ENCODE results near the gene TLN1. TPM values are rescaled to one million over a fixed set of nuclear protein-coding genes. Genes with fewer than 3 reads are reported as not detected.

The TLN1 gene
- total and polyA plus RNA-seq, 2 experiments from 2014 or later, result 21.5 to 120 TPM

GRCh38 chr9:35687306-35687705 is 44.7 kb downstream of the TLN1 start:
- no peak overlapping the region; the same call in 1 of the 2 replicates for H3K4me2 ChIP-seq
- peaks cover 17% of the 10 kb centered on the region; the same call in 1 of the 2 replicates for H3K4me1 ChIP-seq (ENCODE audit: insufficient read depth)
- peaks cover 6% of the 10 kb centered on the region; the same call in 1 of the 2 replicates for H4K20me1 ChIP-seq (replicated peaks; ENCODE audit: insufficient read depth)
- no peak overlapping the region for H2AFZ ChIP-seq
- no peaks in the 10 kb centered on the region for H3K9me2 ChIP-seq (ENCODE audit: insufficient read depth)
- H3K9me3 Mint-ChIP-seq, result no peaks in the 10 kb centered on the region; the same call in 1 of the 3 replicates
- DNase-seq (ENCODE audit: low spot score) (no peak), ATAC-seq (no peak)
- no peak overlapping the region; the same call in 1 of the 2 replicates for H3K27ac Mint-ChIP-seq
- peaks cover 22% of the 10 kb centered on the region for H3K79me2 ChIP-seq (replicated peaks; ENCODE audit: insufficient read depth)
- no peak overlapping the region for H3K27ac ChIP-seq (ENCODE audit: low read depth)
- peaks cover 26% of the 10 kb centered on the region for H3K36me3 ChIP-seq (ENCODE audit: insufficient read depth)
- peaks cover 33% of the 10 kb centered on the region for H3K4me1 Mint-ChIP-seq
- no peaks in the 10 kb centered on the region for H3K27me3 ChIP-seq (ENCODE audit: insufficient read depth)
- peak overlapping the region; percentile 38 for H3K4me3 Mint-ChIP-seq
- H3K36me3 Mint-ChIP-seq (ENCODE audit: low read depth), result peaks cover 65% of the 10 kb centered on the region
- peaks cover 3% of the 10 kb centered on the region for H3K27me3 Mint-ChIP-seq (ENCODE audit: insufficient read depth, low read depth, poor library complexity)
- H3F3A ChIP-seq (replicated peaks; ENCODE audit: low read depth), result peaks cover 10% of the 10 kb centered on the region; the same call in 1 of the 2 replicates
- no peak overlapping the region for H3K4me3 ChIP-seq
- TF ChIP-seq NANOG (IDR thresholded peaks at IDR 0.05; ENCODE audit: borderline replicate concordance), result no peak
- no peak for TF ChIP-seq JUNB (IDR thresholded peaks at IDR 0.05; ENCODE audit: unreplicated experiment)
- TF ChIP-seq CREB1 (CRISPR knock-in tag; IDR thresholded peaks at IDR 0.05; ENCODE audit: low read depth), result no peak
- TF ChIP-seq, protein P1, sequence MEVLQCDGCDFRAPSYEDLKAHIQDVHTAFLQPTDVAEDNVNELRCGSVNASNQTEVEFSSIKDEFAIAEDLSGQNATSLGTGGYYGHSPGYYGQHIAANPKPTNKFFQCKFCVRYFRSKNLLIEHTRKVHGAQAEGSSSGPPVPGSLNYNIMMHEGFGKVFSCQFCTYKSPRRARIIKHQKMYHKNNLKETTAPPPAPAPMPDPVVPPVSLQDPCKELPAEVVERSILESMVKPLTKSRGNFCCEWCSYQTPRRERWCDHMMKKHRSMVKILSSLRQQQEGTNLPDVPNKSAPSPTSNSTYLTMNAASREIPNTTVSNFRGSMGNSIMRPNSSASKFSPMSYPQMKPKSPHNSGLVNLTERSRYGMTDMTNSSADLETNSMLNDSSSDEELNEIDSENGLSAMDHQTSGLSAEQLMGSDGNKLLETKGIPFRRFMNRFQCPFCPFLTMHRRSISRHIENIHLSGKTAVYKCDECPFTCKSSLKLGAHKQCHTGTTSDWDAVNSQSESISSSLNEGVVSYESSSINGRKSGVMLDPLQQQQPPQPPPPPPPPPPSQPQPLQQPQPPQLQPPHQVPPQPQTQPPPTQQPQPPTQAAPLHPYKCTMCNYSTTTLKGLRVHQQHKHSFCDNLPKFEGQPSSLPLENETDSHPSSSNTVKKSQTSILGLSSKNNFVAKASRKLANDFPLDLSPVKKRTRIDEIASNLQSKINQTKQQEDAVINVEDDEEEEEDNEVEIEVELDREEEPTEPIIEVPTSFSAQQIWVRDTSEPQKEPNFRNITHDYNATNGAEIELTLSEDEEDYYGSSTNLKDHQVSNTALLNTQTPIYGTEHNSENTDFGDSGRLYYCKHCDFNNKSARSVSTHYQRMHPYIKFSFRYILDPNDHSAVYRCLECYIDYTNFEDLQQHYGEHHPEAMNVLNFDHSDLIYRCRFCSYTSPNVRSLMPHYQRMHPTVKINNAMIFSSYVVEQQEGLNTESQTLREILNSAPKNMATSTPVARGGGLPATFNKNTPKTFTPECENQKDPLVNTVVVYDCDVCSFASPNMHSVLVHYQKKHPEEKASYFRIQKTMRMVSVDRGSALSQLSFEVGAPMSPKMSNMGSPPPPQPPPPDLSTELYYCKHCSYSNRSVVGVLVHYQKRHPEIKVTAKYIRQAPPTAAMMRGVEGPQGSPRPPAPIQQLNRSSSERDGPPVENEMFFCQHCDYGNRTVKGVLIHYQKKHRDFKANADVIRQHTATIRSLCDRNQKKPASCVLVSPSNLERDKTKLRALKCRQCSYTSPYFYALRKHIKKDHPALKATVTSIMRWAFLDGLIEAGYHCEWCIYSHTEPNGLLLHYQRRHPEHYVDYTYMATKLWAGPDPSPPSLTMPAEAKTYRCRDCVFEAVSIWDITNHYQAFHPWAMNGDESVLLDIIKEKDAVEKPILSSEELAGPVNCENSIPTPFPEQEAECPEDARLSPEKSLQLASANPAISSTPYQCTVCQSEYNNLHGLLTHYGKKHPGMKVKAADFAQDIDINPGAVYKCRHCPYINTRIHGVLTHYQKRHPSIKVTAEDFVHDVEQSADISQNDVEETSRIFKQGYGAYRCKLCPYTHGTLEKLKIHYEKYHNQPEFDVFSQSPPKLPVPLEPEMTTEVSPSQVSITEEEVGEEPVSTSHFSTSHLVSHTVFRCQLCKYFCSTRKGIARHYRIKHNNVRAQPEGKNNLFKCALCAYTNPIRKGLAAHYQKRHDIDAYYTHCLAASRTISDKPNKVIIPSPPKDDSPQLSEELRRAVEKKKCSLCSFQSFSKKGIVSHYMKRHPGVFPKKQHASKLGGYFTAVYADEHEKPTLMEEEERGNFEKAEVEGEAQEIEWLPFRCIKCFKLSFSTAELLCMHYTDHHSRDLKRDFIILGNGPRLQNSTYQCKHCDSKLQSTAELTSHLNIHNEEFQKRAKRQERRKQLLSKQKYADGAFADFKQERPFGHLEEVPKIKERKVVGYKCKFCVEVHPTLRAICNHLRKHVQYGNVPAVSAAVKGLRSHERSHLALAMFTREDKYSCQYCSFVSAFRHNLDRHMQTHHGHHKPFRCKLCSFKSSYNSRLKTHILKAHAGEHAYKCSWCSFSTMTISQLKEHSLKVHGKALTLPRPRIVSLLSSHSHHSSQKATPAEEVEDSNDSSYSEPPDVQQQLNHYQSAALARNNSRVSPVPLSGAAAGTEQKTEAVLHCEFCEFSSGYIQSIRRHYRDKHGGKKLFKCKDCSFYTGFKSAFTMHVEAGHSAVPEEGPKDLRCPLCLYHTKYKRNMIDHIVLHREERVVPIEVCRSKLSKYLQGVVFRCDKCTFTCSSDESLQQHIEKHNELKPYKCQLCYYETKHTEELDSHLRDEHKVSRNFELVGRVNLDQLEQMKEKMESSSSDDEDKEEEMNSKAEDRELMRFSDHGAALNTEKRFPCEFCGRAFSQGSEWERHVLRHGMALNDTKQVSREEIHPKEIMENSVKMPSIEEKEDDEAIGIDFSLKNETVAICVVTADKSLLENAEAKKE (CRISPR knock-in tag; IDR thresholded peaks at IDR 0.05), result no peak
- TF ChIP-seq POLR2AphosphoS5 (IDR thresholded peaks at IDR 0.05; ENCODE audit: low read depth), result no peak
- TF ChIP-seq, protein P2, sequence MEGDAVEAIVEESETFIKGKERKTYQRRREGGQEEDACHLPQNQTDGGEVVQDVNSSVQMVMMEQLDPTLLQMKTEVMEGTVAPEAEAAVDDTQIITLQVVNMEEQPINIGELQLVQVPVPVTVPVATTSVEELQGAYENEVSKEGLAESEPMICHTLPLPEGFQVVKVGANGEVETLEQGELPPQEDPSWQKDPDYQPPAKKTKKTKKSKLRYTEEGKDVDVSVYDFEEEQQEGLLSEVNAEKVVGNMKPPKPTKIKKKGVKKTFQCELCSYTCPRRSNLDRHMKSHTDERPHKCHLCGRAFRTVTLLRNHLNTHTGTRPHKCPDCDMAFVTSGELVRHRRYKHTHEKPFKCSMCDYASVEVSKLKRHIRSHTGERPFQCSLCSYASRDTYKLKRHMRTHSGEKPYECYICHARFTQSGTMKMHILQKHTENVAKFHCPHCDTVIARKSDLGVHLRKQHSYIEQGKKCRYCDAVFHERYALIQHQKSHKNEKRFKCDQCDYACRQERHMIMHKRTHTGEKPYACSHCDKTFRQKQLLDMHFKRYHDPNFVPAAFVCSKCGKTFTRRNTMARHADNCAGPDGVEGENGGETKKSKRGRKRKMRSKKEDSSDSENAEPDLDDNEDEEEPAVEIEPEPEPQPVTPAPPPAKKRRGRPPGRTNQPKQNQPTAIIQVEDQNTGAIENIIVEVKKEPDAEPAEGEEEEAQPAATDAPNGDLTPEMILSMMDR (conservative IDR thresholded peaks at IDR 0.05; ENCODE audit: low read depth in 2 of 2), result no peak
- no peak for TF ChIP-seq ZNF114 (CRISPR knock-in tag; IDR thresholded peaks at IDR 0.05)
- no peak for TF ChIP-seq EZH2phosphoT487 (IDR thresholded peaks at IDR 0.05; ENCODE audit: unreplicated experiment)
- TF ChIP-seq, protein P3, sequence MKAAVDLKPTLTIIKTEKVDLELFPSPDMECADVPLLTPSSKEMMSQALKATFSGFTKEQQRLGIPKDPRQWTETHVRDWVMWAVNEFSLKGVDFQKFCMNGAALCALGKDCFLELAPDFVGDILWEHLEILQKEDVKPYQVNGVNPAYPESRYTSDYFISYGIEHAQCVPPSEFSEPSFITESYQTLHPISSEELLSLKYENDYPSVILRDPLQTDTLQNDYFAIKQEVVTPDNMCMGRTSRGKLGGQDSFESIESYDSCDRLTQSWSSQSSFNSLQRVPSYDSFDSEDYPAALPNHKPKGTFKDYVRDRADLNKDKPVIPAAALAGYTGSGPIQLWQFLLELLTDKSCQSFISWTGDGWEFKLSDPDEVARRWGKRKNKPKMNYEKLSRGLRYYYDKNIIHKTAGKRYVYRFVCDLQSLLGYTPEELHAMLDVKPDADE (IDR thresholded peaks at IDR 0.05), result no peak
- no peak for TF ChIP-seq STAT1 (IDR thresholded peaks at IDR 0.05; ENCODE audit: unreplicated experiment)
- no peak for TF ChIP-seq EZH2 (IDR thresholded peaks at IDR 0.05; ENCODE audit: low read depth, unreplicated experiment)
